Mucosa of rectum (tissue), 2 donors: ENCODE data around the gene ADCY9.

Source experiments
- H3K27ac ChIP-seq, 2 donors: one replicate each; pipeline ENCODE4 v1.7.0; 2013; ENCODE audit warnings: inconsistent platforms in 2 of 2, low read depth in 2 of 2, low read length in 2 of 2
- H3K27me3 ChIP-seq, 2 donors: one replicate each; pipeline ENCODE4 v1.7.0; 2013; ENCODE audit warnings: low read length in 2 of 2; ENCODE audit not compliant: control insufficient read depth in 2 of 2, insufficient read depth in 2 of 2
- H3K36me3 ChIP-seq, 2 donors: one replicate each; pipeline ENCODE4 v1.7.0; 2013; ENCODE audit warnings: low read length in 2 of 2; ENCODE audit not compliant: control insufficient read depth in 2 of 2, insufficient read depth in 2 of 2
- H3K4me1 ChIP-seq, 2 donors: one replicate each; pipeline ENCODE4 v1.7.0; 2013; ENCODE audit warnings: low read length in 2 of 2, mild to moderate bottlenecking in 1 of 2; ENCODE audit not compliant: control insufficient read depth in 2 of 2, insufficient read depth in 2 of 2
- H3K4me3 ChIP-seq, 2 donors: one replicate each; pipeline ENCODE4 v1.7.0; 2013; ENCODE audit warnings: low read length in 2 of 2
- H3K9ac ChIP-seq, 2 donors: one replicate each; pipeline ENCODE4 v1.7.0; 2013; ENCODE audit warnings: low read length in 2 of 2, low read depth in 1 of 2, mild to moderate bottlenecking in 1 of 2
- H3K9me3 ChIP-seq, 2 donors: one replicate each; pipeline ENCODE4 v1.7.0; 2013; ENCODE audit warnings: low read length in 2 of 2; ENCODE audit not compliant: control insufficient read depth in 2 of 2
- donor health status: healthy.
- donor health status: Normal muscosa, but diverticular disease.

ADCY9 gene

DNA sequence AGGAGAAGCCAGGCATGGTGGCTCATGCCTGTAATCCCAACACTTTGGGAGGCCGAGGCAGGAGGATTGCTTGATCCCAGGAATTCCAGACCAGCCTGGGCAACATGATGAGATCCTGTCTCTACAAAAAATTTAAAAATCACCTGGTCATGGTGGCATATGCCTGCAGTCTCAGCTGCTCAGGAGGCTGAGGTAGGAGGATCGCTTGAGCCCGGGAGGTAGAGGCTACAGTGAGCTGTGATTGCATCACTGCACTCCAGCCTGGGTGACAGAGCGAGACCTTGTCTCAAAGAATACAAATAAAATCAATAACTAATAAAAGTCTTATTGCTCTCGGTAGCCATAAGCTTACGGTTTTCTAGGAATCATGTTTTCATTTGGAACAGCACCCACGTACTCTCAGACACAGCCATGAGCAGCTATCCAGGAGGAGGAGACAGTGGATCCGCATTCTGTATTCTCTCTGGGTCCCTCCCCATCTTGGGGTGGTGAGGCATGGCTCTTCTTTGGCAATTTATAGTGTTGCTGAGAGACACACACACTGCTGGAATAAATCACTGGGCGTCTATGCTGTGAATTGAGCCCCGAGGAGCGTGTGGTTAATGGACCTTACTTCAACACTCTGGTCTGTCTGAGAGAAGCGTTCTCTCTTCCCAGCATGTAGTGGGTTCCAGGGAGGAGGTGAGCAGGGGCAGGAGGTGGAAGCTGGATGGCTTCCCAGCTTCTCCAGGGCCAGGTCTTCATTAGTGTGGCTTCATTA lies 8.5 kb upstream of the ADCY9 start:
- Histone ChIP-seq H3K9ac (no peak overlapping the region), H3K9me3 (no peaks in the 10 kb centered on the region), H3K27me3 (no peaks in the 10 kb centered on the region), H3K36me3 (no peaks in the 10 kb centered on the region), H3K4me1 (no peaks in the 10 kb centered on the region), H3K4me3 (no peak overlapping the region), H3K27ac (no peak overlapping the region)

DNA sequence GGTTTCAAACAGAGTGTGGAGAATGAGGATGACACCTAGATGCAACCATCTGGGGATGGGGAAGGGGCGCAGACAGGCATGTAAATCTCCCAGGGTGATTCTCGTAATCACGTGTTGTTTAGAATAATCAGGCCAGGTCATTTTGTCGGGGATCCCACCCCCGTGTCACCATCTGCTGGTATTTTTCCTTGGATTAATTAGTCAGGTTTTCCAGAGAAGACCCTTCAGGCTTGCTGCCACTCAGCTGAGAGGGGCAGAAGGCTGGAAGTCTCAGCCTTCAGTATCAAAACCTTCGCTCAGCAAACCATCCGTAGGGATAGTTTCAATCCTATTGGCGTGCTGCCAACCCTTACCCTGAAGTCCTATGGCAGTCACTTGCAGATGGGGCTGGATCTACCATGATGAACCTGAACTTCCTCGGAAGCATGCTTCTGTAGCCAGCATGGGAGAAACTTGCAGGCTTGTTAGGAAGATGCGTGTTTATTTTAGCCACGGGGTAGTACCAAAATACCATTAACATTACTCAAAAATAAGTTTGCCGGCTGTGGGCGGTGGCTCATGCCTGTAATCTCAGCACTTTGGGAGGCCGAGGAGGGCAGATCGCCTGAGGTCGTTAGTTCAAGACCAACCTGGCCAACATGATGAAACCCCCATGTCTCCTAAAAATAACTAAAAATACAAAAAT lies 7.5 kb upstream of the ADCY9 start:
- Histone ChIP-seq H3K27me3 (no peaks in the 10 kb centered on the region), H3K9me3 (no peaks in the 10 kb centered on the region), H3K9ac (no peak overlapping the region), H3K4me3 (no peak overlapping the region), H3K27ac (no peak overlapping the region), H3K36me3 (no peaks in the 10 kb centered on the region), H3K4me1 (no peaks in the 10 kb centered on the region)

DNA sequence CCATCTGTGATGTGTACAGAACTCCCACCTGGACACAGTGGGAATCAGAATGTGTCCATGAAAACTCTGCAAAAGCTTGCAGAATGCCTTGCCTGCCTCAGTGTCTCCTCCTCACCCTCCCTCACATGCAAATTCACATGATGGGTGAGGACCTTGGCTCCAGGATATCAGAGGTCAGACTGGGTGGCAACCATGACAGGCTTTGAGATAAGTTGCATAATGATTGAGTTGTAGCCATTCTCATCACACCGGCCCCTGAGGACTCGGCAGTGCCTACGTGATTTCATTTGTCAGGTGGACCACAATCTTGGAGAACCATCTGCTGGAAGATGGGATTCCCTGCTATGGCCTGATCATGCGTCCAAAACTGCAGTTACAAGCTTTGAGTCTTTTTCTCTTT lies 3.9 kb upstream of the ADCY9 start:
- Histone ChIP-seq H3K4me1 (peaks cover 3 to 7% of the 10 kb centered on the region in 2 donors), H3K9ac (no peak overlapping the region), H3K27ac (no peak overlapping the region), H3K9me3 (no peaks in the 10 kb centered on the region), H3K27me3 (no peaks in the 10 kb centered on the region), H3K4me3 (no peak overlapping the region), H3K36me3 (no peaks in the 10 kb centered on the region)

DNA sequence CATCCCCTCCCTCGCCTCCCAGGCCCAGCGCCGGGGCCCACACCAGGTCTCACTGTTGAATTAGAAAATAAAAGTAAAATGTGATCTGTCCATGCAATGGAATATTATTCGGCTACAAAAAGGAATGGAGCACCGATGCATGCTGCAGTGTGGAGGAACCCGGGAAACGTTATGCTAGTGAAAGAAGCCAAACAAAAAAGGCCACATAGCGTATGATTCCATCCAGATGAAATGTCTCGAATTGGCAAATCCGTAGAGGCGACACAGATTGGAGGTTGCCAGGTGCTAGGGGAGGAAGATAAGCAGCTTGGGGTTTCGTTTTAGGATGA lies 972 bp upstream of the ADCY9 start:
- H3K9ac ChIP-seq = peak overlapping the region; percentile 74 to 81
- H3K36me3 ChIP-seq = no peaks in the 10 kb centered on the region
- H3K4me3 ChIP-seq = peak overlapping the region in 1 of 2 donors; percentile 74
- H3K27ac ChIP-seq = peak overlapping the region in 1 of 2 donors; percentile 58
- no peaks in the 10 kb centered on the region for H3K9me3 ChIP-seq
- H3K27me3 ChIP-seq = no peaks in the 10 kb centered on the region
- peaks cover 20 to 31% of the 10 kb centered on the region in 2 donors for H3K4me1 ChIP-seq

DNA sequence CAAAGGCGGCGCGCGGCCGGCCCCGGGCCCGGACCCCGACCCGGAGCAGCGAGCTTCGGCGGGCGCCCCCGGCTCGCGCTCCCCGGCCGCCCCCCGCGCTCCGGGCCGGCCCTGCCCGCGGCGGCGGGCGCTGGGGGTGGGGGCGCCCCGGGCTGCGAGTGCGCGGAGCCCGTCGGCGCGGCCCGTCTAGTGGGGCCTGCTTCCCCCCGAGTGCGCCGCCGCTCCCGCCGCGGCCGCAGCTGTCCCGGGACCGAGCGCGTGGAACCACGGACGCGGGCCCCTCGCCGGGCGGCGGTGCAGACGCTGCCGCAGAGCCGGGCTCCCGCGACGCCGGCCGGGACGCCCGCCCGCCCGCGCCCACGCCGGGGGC lies 308 bp downstream of the ADCY9 start:
- Histone ChIP-seq H3K4me3 (peak overlapping the region; percentile 65 to 71), H3K36me3 (no peaks in the 10 kb centered on the region), H3K4me1 (peaks cover 24 to 43% of the 10 kb centered on the region in 2 donors), H3K27ac (peak overlapping the region in 1 of 2 donors; percentile 43), H3K9ac (peak overlapping the region in 1 of 2 donors; percentile 61), H3K27me3 (no peaks in the 10 kb centered on the region), H3K9me3 (no peaks in the 10 kb centered on the region)

DNA sequence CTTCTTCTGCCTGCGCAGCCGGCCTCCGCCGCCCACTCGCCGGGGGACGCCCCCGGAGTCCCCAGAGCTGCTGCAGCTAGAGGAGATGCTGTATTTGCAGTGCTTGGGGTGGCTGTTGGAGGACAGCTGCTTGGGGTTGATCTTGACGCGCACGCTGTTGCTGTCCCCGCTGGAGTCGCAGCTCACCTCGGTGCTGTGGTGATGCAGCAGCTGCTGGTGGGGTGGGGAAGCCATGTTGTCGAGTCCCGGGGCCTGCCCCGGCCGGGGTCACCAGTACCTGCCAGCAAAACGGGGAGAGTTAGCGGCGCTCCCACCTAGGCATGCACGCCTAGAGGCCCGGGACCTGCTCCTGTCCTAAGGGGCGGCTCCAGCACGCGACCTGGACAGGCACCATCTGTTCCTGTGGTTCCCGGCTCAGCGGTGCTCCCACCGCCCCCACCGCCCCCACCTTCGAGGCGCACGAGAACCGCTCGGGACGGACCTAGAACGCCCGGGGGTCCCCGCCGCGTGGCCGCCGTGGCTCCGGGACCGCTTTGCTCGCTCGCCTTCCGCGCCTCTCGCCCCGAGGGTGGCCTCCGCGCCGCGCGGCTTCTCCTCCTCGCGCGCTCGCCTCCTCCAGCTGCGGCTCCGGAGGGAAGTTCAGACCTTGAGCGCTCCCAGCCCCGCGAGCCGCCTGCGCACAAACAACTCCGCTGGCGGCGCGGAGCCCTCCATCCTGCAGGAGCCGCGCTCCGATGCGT lies 863 bp downstream of the ADCY9 start:
- H3K27ac ChIP-seq = peak overlapping the region in 1 of 2 donors; percentile 43
- H3K4me3 ChIP-seq = peak overlapping the region; percentile 65 to 71
- peak overlapping the region in 1 of 2 donors; percentile 61 for H3K9ac ChIP-seq
- H3K4me1 ChIP-seq = peaks cover 29 to 47% of the 10 kb centered on the region in 2 donors
- H3K36me3 ChIP-seq = no peaks in the 10 kb centered on the region
- H3K27me3 ChIP-seq = no peaks in the 10 kb centered on the region
- H3K9me3 ChIP-seq = no peaks in the 10 kb centered on the region

DNA sequence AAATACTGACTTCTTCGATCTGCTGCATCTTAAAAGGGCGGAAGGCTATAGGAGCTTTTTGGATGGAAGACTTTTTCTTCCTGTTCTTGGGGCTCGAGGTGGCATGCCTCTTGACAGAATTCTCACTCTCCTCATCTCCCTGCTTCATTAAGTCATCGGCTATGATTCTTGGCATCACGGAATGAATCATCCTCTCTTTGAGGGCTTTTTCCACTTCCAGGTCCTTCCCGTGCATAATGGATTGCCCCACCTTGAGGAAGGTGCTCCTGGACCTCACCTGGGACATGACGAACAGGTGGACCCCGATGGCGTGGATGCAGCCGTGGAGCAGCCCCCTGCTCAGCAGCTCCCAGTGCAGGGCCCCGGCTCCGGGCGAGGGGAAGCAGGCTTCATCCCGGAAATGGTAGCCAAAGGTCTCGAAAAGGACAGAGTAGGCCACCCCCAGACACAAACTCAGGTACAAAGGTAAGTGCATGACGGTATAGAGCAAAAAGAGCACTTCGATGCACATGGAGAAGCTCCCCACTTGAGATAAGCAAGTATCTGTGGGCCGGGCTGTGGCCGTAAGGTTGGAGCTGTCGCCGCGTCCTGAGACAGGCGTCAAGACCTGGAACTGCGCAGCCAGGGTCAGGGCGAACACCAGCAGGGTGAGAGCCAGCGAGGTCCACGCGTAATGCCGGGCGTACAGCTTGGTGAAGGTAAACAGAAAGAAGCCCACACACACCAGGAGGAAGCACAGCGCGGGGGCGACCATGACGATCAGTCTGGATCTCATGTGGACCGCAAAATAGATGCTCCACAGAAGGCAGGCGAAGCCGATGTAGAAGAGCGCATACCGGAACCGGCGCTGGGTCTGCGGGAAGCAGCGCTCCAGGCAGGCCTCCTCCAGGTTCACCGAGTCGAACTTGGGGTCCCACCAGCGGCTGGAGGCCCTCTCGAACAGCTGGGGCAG lies 1.7 kb downstream of the ADCY9 start:
- peaks cover 38 to 54% of the 10 kb centered on the region in 2 donors for H3K4me1 ChIP-seq

DNA sequence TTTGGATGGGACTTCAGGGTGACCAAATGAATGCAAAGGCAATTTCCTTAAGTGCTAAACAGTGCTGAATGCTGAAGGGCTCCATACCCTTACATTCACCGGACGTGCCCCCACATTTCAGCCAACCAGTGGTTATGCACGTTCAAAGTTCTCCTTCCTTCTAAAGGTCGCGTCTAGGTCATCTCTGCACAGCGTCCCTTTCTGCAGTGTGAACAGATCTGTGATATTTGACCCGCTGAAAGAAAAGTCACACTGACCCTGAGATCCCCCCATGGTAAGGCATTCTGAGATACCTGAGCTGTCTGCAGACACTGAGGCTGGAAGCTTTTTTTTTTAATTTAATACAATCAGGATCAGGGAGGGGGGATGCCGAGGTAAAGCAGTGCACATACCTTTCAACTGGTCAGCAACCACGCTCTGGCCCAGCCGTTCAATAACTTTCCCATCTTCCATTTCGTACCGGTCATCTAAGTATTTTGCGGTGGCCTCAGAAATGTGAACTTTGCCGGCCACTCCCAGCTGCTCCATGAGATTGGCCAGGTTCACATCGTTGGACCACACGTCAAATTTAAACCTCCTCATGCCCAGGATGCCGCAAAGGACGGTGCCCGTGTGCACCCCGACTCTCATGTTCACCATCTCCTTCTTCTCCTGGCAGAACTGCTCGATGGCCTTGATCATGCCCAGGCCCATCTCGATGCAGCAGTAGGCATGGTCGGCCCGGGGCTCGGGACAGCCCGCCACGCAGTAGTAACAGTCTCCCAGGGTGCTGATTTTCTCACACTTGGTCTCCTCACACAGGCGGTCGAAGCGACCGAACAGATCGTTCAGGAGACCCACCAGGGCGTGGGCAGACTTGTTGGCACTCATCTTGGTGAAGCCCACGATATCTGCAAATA lies 2.6 kb downstream of the ADCY9 start:
- H3K27me3 ChIP-seq = no peaks in the 10 kb centered on the region
- H3K36me3 ChIP-seq = peaks cover 0 to 2% of the 10 kb centered on the region in 2 donors
- H3K9me3 ChIP-seq = no peaks in the 10 kb centered on the region
- H3K27ac ChIP-seq = no peak overlapping the region
- peak overlapping the region in 1 of 2 donors; percentile 56 for H3K9ac ChIP-seq
- peaks cover 39 to 55% of the 10 kb centered on the region in 2 donors for H3K4me1 ChIP-seq
- H3K4me3 ChIP-seq = peak overlapping the region; percentile 36 to 37

More for the DNA sequence above, 1.7 kb downstream of the ADCY9 start:
- H3K9ac ChIP-seq = peak overlapping the region in 1 of 2 donors; percentile 61
- H3K36me3 ChIP-seq = no peaks in the 10 kb centered on the region
- H3K27ac ChIP-seq = no peak overlapping the region
- no peaks in the 10 kb centered on the region for H3K9me3 ChIP-seq
- H3K4me3 ChIP-seq = peak overlapping the region; percentile 65 to 71
- no peaks in the 10 kb centered on the region for H3K27me3 ChIP-seq
